Sigmoid colon (tissue), 7 donors: Measurements from ENCODE around the gene GALNT17. TPM values are rescaled to one million over a fixed set of nuclear protein-coding genes. Genes with fewer than 3 reads are reported as not detected.

Experiments used
- DNase-seq: peaks from one replicate; pipeline ENCODE4 v3.0.0-alpha.2; 2019
- H3K27ac ChIP-seq, 4 donors: fragments of 200-600 bp; sonication (generic); one replicate each; pipeline ENCODE4 v1.5.1; 2016 to 2019; ENCODE audit warnings: mild to moderate bottlenecking in 1 of 4
- H3K27me3 ChIP-seq, 3 donors: fragments of 200-600 bp; sonication (generic); one replicate each; pipeline ENCODE4 v1.5.1; 2019; ENCODE audit warnings: mild to moderate bottlenecking in 1 of 3
- H3K36me3 ChIP-seq, 4 donors: fragments of 200-600 bp; sonication (generic); one replicate each; pipeline ENCODE4 v1.5.1; 2016 to 2019
- H3K4me1 ChIP-seq, 4 donors: fragments of 200-600 bp; sonication (generic); one replicate each; pipeline ENCODE4 v1.5.1; 2017 to 2019
- H3K4me3 ChIP-seq, 4 donors: fragments of 200-600 bp; sonication (generic); one replicate each; pipeline ENCODE4 v1.5.1; 2017 to 2019; ENCODE audit warnings: mild to moderate bottlenecking in 2 of 4, moderate library complexity in 1 of 4
- H3K9me3 ChIP-seq, 4 donors: fragments of 200-600 bp in 3 of 4; sonication (generic) in 3 of 4; one replicate each; pipeline versions ENCODE4 v1.5.1 to v1.6.1; 2013 to 2019
- CTCF ChIP-seq, 4 experiments: fragments of 450-650 bp in 3 of 4; fragments of 200-600 bp in 1 of 4; IDR thresholded peaks; one replicate each; pipeline ENCODE4 v1.5.1; 2016 to 2019; ENCODE audit warnings: antibody characterized with exemption in 4 of 4, mild to moderate bottlenecking in 3 of 4, moderate library complexity in 2 of 4
- EP300 ChIP-seq, 4 donors: sonication (generic); formaldehyde crosslinking; IDR thresholded peaks; one replicate each; pipeline ENCODE4 v1.6.1; 2017; ENCODE audit warnings: antibody characterized with exemption in 4 of 4
- POLR2A ChIP-seq, 2 donors: fragments of 450-650 bp; IDR thresholded peaks; one replicate each; pipeline ENCODE4 v1.6.1; 2016; ENCODE audit warnings: antibody characterized with exemption in 2 of 2, mild to moderate bottlenecking in 2 of 2, moderate library complexity in 2 of 2
- POLR2AphosphoS5 ChIP-seq, 4 donors: sonication (generic); formaldehyde crosslinking; IDR thresholded peaks; one replicate each; pipeline ENCODE4 v1.6.1; 2017; ENCODE audit warnings: antibody characterized with exemption in 4 of 4
- WGBS, 2 donors: extraction: QIAGEN DNeasy Blood & Tissue Kit; methylation state at CpG; one replicate each; pipeline ENCODE4 v1.1.7; 2013; 5-methylcytosine and 5-hydroxymethylcytosine counted together
- intact Hi-C: fragments of 100-400 bp; cut with DNase I; formaldehyde crosslinking; loops from one replicate; pipeline ENCODE4 v1.15.1; 2023
- polyA plus RNA-seq, 3 donors: library from polyadenylated mRNA; stranded (reverse); fragments of 200-250 nt; gene quantifications; one replicate each; pipeline ENCODE4 v1.2.3, GENCODE V29; 2013
- total RNA-seq, 4 donors: library from RNA; depleted of rRNA; stranded (reverse); fragments of >200 nt; gene quantifications; one replicate each; pipeline ENCODE4 v1.1.0, GENCODE V29; 2016
- donor health status: healthy with polysubstance abuse.
- donor health status: Bipolar disorder and iron deficiency.
- donor health status: healthy.

The GALNT17 gene
- total and polyA plus RNA-seq, 7 donors: 1.8 to 45.4 (median 15.1) TPM; not detected in 1

GRCh38 chr7:71682841-71683781 is 551.2 kb downstream of the GALNT17 start:
- Histone ChIP-seq H3K27ac (no peak overlapping the region), H3K27me3 (no peaks in the 10 kb centered on the region), H3K9me3 (peaks cover 0 to 7% (median 0%) of the 10 kb centered on the region in 4 donors), H3K4me1 (no peaks in the 10 kb centered on the region), H3K4me3 (no peak overlapping the region), H3K36me3 (peaks cover 0 to 6% (median 0%) of the 10 kb centered on the region in 4 donors)
- DNase-seq: no peak
- TF ChIP-seq CTCF (IDR thresholded peaks at IDR 0.05): no peak
- no peak for TF ChIP-seq POLR2A (IDR thresholded peaks at IDR 0.05)
- no peak for TF ChIP-seq EP300 (IDR thresholded peaks at IDR 0.05)
- TF ChIP-seq POLR2AphosphoS5 (IDR thresholded peaks at IDR 0.05): no peak
- intact Hi-C loops: no loop called here
- 39 to 54% methylated on average over 21 of the region's 21 CpGs for WGBS, 2 donors

GRCh38 chr7:71687286-71687685 is 555.3 kb downstream of the GALNT17 start:
- H3K4me3 ChIP-seq: no peak overlapping the region
- peaks cover 0 to 7% (median 0%) of the 10 kb centered on the region in 4 donors for H3K9me3 ChIP-seq
- intact Hi-C loops: no loop called here
- H3K36me3 ChIP-seq: no peaks in the 10 kb centered on the region
- H3K4me1 ChIP-seq: no peaks in the 10 kb centered on the region
- no peak for DNase-seq
- TF ChIP-seq EP300 (IDR thresholded peaks at IDR 0.05): no peak
- no peak for TF ChIP-seq POLR2AphosphoS5 (IDR thresholded peaks at IDR 0.05)
- TF ChIP-seq CTCF (IDR thresholded peaks at IDR 0.05): no peak
- TF ChIP-seq POLR2A (IDR thresholded peaks at IDR 0.05): no peak
- H3K27me3 ChIP-seq: no peaks in the 10 kb centered on the region
- 88% methylated on average over 12 of the region's 12 CpGs for WGBS, 2 donors
- H3K27ac ChIP-seq: no peak overlapping the region

- Histone ChIP-seq H3K27me3 (no peaks in the 10 kb centered on the region), H3K4me3 (no peak overlapping the region), H3K9me3 (peaks cover 0 to 7% (median 0%) of the 10 kb centered on the region in 4 donors), H3K27ac (no peak overlapping the region), H3K36me3 (no peaks in the 10 kb centered on the region), H3K4me1 (no peaks in the 10 kb centered on the region)
- intact Hi-C loops: no loop called here
- 61 to 69% methylated on average over 11 of the region's 11 CpGs for WGBS, 2 donors
- no peak for DNase-seq
- TF ChIP-seq CTCF (IDR thresholded peaks at IDR 0.05) (no peak), POLR2AphosphoS5 (IDR thresholded peaks at IDR 0.05) (no peak)
These were observed 556.1 kb downstream of the GALNT17 start for GRCh38 chr7:71687831-71688599.

- H3K27me3 ChIP-seq: no peaks in the 10 kb centered on the region
- 71 to 85% methylated on average over 1 of the region's 1 CpG for WGBS, 2 donors
- no peak overlapping the region for H3K27ac ChIP-seq
- no peak overlapping the region for H3K4me3 ChIP-seq
- H3K9me3 ChIP-seq: no peaks in the 10 kb centered on the region
- no peaks in the 10 kb centered on the region for H3K36me3 ChIP-seq
- DNase-seq: no peak
- H3K4me1 ChIP-seq: no peaks in the 10 kb centered on the region
- intact Hi-C loops: no loop called here
- TF ChIP-seq EP300 (IDR thresholded peaks at IDR 0.05) (no peak), CTCF (IDR thresholded peaks at IDR 0.05) (no peak), POLR2AphosphoS5 (IDR thresholded peaks at IDR 0.05) (no peak), POLR2A (IDR thresholded peaks at IDR 0.05) (no peak)
These were observed 559.6 kb downstream of the GALNT17 start for GRCh38 chr7:71691538-71691937.
